HepG2 (cell line): ENCODE measurements around the gene SIN3A. TPM values are rescaled to one million over a fixed set of nuclear protein-coding genes. Genes with fewer than 3 reads are reported as not detected.

ENCODE experiments used
- BORCS8-MEF2B ChIP-seq: sonication (generic); formaldehyde crosslinking; IDR thresholded peaks from 2 replicates; pipeline ENCODE4 v1.8.0; 2022; ENCODE audit warnings: mild to moderate bottlenecking, missing genetic modification reagents
- CENPX ChIP-seq: sonication (generic); formaldehyde crosslinking; IDR thresholded peaks from 2 replicates; pipeline ENCODE4 v1.9.0; 2021; ENCODE audit warnings: mild to moderate bottlenecking, missing genetic modification reagents, moderate library complexity
- FOSL1 ChIP-seq: sonication (generic); formaldehyde crosslinking; IDR thresholded peaks from 2 replicates; pipeline ENCODE4 v1.9.0; 2021; ENCODE audit warnings: missing genetic modification reagents, borderline replicate concordance
- FOXC1 ChIP-seq: sonication (generic); formaldehyde crosslinking; IDR thresholded peaks from 2 replicates; pipeline ENCODE4 v1.8.0; 2022; ENCODE audit warnings: mild to moderate bottlenecking, missing genetic modification reagents, borderline replicate concordance
- FOXK2 ChIP-seq: fragments of 450-650 bp; IDR thresholded peaks from 2 replicates; pipeline ENCODE4 v1.6.1; 2016
- HDAC1 ChIP-seq: sonication (generic); formaldehyde crosslinking; IDR thresholded peaks from 2 replicates; pipeline ENCODE4 v1.5.1; 2020; ENCODE audit warnings: mild to moderate bottlenecking, missing genetic modification reagents
- IKZF4 ChIP-seq: sonication (generic); formaldehyde crosslinking; IDR thresholded peaks from 2 replicates; pipeline ENCODE4 v1.5.1; 2020; ENCODE audit warnings: borderline replicate concordance, mild to moderate bottlenecking, low read depth, missing genetic modification reagents; ENCODE audit errors: not compliant biosample characterization
- KAT2B ChIP-seq: fragments of 150-350 bp; IDR thresholded peaks from 2 replicates; pipeline ENCODE4 v1.6.1; 2014; ENCODE audit warnings: low read depth, low read length, borderline replicate concordance
- KLF12 ChIP-seq: sonication (generic); formaldehyde crosslinking; IDR thresholded peaks from 2 replicates; pipeline ENCODE4 v1.4.0; 2020; ENCODE audit warnings: missing genetic modification reagents, borderline replicate concordance
- MAFG ChIP-seq: sonication (generic); formaldehyde crosslinking; IDR thresholded peaks from 2 replicates; pipeline ENCODE4 v1.5.1; 2020; ENCODE audit warnings: mild to moderate bottlenecking, missing genetic modification reagents
- MNT ChIP-seq: fragments of 450-650 bp; IDR thresholded peaks from 2 replicates; pipeline ENCODE4 v1.6.1; 2016
- NFIC ChIP-seq: IDR thresholded peaks from 2 replicates; pipeline ENCODE4 v1.6.1; 2012; ENCODE audit warnings: mild to moderate bottlenecking, low read length, inconsistent platforms
- SAP130 ChIP-seq: IDR thresholded peaks from 2 replicates; pipeline ENCODE4 v1.6.1; 2016; ENCODE audit warnings: low read depth
- SNRNP70 ChIP-seq: fragments of 200-400 bp; formaldehyde crosslinking; IDR thresholded peaks from 2 replicates; pipeline ENCODE4 v1.6.1; 2017; ENCODE audit warnings: mild to moderate bottlenecking, low read depth, low read length, moderate library complexity
- TAF15 ChIP-seq: fragments of 200-400 bp; formaldehyde crosslinking; IDR thresholded peaks from one replicate; pipeline ENCODE4 v1.6.1; 2018; ENCODE audit warnings: mild to moderate bottlenecking, low read depth, low read length; ENCODE audit not compliant: poor library complexity, severe bottlenecking
- TFDP2 ChIP-seq: sonication (generic); formaldehyde crosslinking; IDR thresholded peaks from 2 replicates; pipeline ENCODE4 v1.4.0; 2020; ENCODE audit warnings: missing genetic modification reagents
- ZBTB7A ChIP-seq: sonication (generic); formaldehyde crosslinking; IDR thresholded peaks from 2 replicates; pipeline ENCODE4 v1.8.0; 2022; ENCODE audit warnings: mild to moderate bottlenecking, missing genetic modification reagents
- ZIK1 ChIP-seq: sonication (generic); formaldehyde crosslinking; IDR thresholded peaks from 2 replicates; pipeline ENCODE4 v1.5.0; 2020; ENCODE audit warnings: mild to moderate bottlenecking, low read depth, missing genetic modification reagents, borderline replicate concordance
- ZNF234 ChIP-seq: sonication (generic); formaldehyde crosslinking; conservative IDR thresholded peaks from 2 replicates; pipeline ENCODE4 v1.5.1; 2020; ENCODE audit warnings: mild to moderate bottlenecking, missing genetic modification reagents
- ZNF609 ChIP-seq: sonication (generic); formaldehyde crosslinking; IDR thresholded peaks from 2 replicates; pipeline ENCODE4 v1.4.0; 2020; ENCODE audit warnings: mild to moderate bottlenecking, missing genetic modification reagents, borderline replicate concordance
- ZNF720 ChIP-seq: sonication (generic); formaldehyde crosslinking; IDR thresholded peaks from 2 replicates; pipeline ENCODE4 v1.4.0; 2020; ENCODE audit warnings: missing genetic modification reagents
- ZNF724P ChIP-seq: sonication (generic); formaldehyde crosslinking; IDR thresholded peaks from 2 replicates; pipeline ENCODE4 v1.8.0; 2022; ENCODE audit warnings: missing genetic modification reagents, borderline replicate concordance
- ZSCAN9 ChIP-seq: IDR thresholded peaks from 2 replicates; pipeline ENCODE4 v1.6.1; 2016; ENCODE audit warnings: borderline replicate concordance
- polyA plus RNA-seq, 8 experiments: library from polyadenylated mRNA; depleted of rRNA in 3 of 8; stranded (reverse) in 7 of 8; unstranded in 1 of 8; fragments of >200 nt; fragmentation: Illumina TruSeq in 4 of 8; extraction: Trizol in 4 of 8; gene quantifications; 2 replicates each; pipeline versions ENCODE4 v1.2.1 to v1.2.3, GENCODE V29; 2011 to 2016; ENCODE audit warnings: low read depth in 4 of 8, missing spikeins in 1 of 8, mixed read lengths in 1 of 8; ENCODE audit not compliant: insufficient read depth in 1 of 8
- total RNA-seq, 5 experiments: library from RNA; depleted of rRNA; stranded (reverse); fragments of >200 nt; fragmentation: Illumina TruSeq; extraction: Trizol; gene quantifications; 2 replicates each; pipeline ENCODE4 v1.2.3, GENCODE V29; 2016; ENCODE audit warnings: low read depth in 1 of 5

The SIN3A gene
- total and polyA plus RNA-seq, 2 of the 13 experiments (the other 11 are each of a cell fraction or from before 2014, with no cell fraction given): 16.1 to 28.1 TPM

GRCh38 chr15:75335705-75336355, 115.7 kb downstream of the SIN3A start, which contains the start of gene COMMD4 (continued):
- TF ChIP-seq IKZF4 (CRISPR knock-in tag) (peak; percentile 38), TFDP2 (peak; percentile 98), ZIK1 (CRISPR knock-in tag) (peak; percentile 89; the same call in 1 of the 2 replicates), MAFG (no peak), TAF15 (no peak), ZNF234 (CRISPR knock-in tag) (no peak), NFIC (peak; percentile 92), ZSCAN9 (CRISPR knock-in tag) (peak; percentile 86), ZNF609 (CRISPR knock-in tag) (no peak), HDAC1 (CRISPR knock-in tag) (peak; percentile 99), SNRNP70 (no peak), KAT2B (no peak), CENPX (CRISPR knock-in tag) (no peak), MNT (0 out of 2 replicates have a peak, but pooled peaks have one; percentile 42), ZNF724P (peak; percentile 36; the same call in 1 of the 2 replicates), FOXC1 (peak; percentile 29; the same call in 1 of the 2 replicates), ZBTB7A (no peak), FOSL1 (CRISPR knock-in tag) (no peak), BORCS8-MEF2B (CRISPR knock-in tag) (peak; percentile 72; the same call in 1 of the 2 replicates), ZNF720 (no peak), FOXK2 (peak; percentile 34; the same call in 1 of the 2 replicates), SAP130 (peak; percentile 100), KLF12 (CRISPR knock-in tag) (peak; percentile 84)
